SH-SY5Y (cell line): ENCODE results near the gene MGAT4A.

Experiments used
- GATA2 ChIP-seq: IDR thresholded peaks from 2 replicates; pipeline ENCODE4 v1.6.1; 2011; ENCODE audit warnings: mild to moderate bottlenecking, low read depth, low read length
- GATA3 ChIP-seq: IDR thresholded peaks from 2 replicates; pipeline ENCODE4 v1.6.1; 2011; ENCODE audit warnings: low read depth, mild to moderate bottlenecking, low read length, moderate library complexity

GRCh38 chr2:98769784-98770183, 38.9 kb upstream of the MGAT4A start:
- TF ChIP-seq GATA3 (no peak), GATA2 (no peak)
